SK-N-SH (cell line): ENCODE results near the gene CHCHD6. TPM values are rescaled to one million over a fixed set of nuclear protein-coding genes. Genes with fewer than 3 reads are reported as not detected.

ENCODE experiments used
- CTCF ChIA-PET: fragments of 300-600, 350-600 bp; formaldehyde crosslinking; extraction: SDS; loops from one replicate; lab custom pipeline; 2021; lab: Yijun Ruan, JAX
- POLR2A ChIA-PET: fragments of 350-600 bp; sonication (Branson Sonifier 250); formaldehyde crosslinking; extraction: SDS; loops from one replicate; lab custom pipeline; 2020; ENCODE audit warnings: antibody characterized with exemption, inconsistent platforms; lab: Yijun Ruan, JAX
- DNase-seq: peaks from one replicate; pipeline ENCODE4 v3.0.0; 2012
- H2AFZ ChIP-seq: fragments of 200-600 bp; sonication (generic); 2 replicates; pipeline ENCODE4 v1.8.1; 2016; ENCODE audit warnings: antibody characterized with exemption, mild to moderate bottlenecking, low read depth
- H3F3A ChIP-seq: fragments of 200-600 bp; sonication (generic); replicated peaks from 2 replicates; pipeline ENCODE3; 2016; ENCODE audit warnings: antibody characterized with exemption, mild to moderate bottlenecking; ENCODE audit not compliant: insufficient read depth
- H3K27ac ChIP-seq, 2 experiments: fragments of 200-500 bp in 1 of 2; fragments of 200-600 bp in 1 of 2; sonication (Bioruptor generic) in 1 of 2; sonication (generic), shearing (Covaris generic) in 1 of 2; 2 replicates each; pipeline versions ENCODE4 v1.5.1 to v1.6.1; 2014 to 2016; ENCODE audit warnings: low read depth in 2 of 2, inconsistent platforms in 1 of 2, low read length in 1 of 2, mild to moderate bottlenecking in 1 of 2, mixed read lengths in 1 of 2
- H3K27me3 ChIP-seq: fragments of 200-600 bp; sonication (generic), shearing (Covaris generic); 2 replicates; pipeline ENCODE4 v1.6.1; 2016; ENCODE audit warnings: mixed run types; ENCODE audit not compliant: insufficient read depth
- H3K36me3 ChIP-seq, 2 experiments: fragments of 200-500 bp in 1 of 2; fragments of 200-600 bp in 1 of 2; sonication (Bioruptor generic) in 1 of 2; sonication (generic) in 1 of 2; replicated peaks in 1 of 2; 2 replicates each; pipeline versions ENCODE3 to v1.5.1; 2014 to 2016; ENCODE audit warnings: low read length in 1 of 2, mild to moderate bottlenecking in 1 of 2; ENCODE audit not compliant: insufficient read depth in 2 of 2, control insufficient read depth in 1 of 2
- H3K4me1 ChIP-seq, 2 experiments: fragments of 200-500 bp in 1 of 2; fragments of 200-600 bp in 1 of 2; sonication (Bioruptor generic) in 1 of 2; sonication (generic), shearing (Covaris generic) in 1 of 2; 2 replicates each; pipeline versions ENCODE4 v1.5.1 to v1.6.1; 2014 to 2016; ENCODE audit warnings: low read depth in 1 of 2, low read length in 1 of 2, mixed run types in 1 of 2; ENCODE audit not compliant: insufficient read depth in 2 of 2, control insufficient read depth in 1 of 2
- H3K4me2 ChIP-seq: fragments of 200-600 bp; sonication (generic), shearing (Covaris generic); 2 replicates; pipeline ENCODE4 v1.6.1; 2017; ENCODE audit warnings: mixed run types
- H3K4me3 ChIP-seq, 2 experiments: fragments of 200-500 bp in 1 of 2; fragments of 200-600 bp in 1 of 2; sonication (Bioruptor generic) in 1 of 2; sonication (generic), shearing (Covaris generic) in 1 of 2; 2 replicates each; pipeline versions ENCODE4 v1.5.1 to v1.8.1; 2014 to 2016; ENCODE audit warnings: low read depth in 2 of 2, inconsistent platforms in 1 of 2, low read length in 1 of 2, mild to moderate bottlenecking in 1 of 2, mixed read lengths in 1 of 2, moderate library complexity in 1 of 2
- H3K79me2 ChIP-seq: fragments of 200-600 bp; sonication (generic); 2 replicates; pipeline ENCODE4 v1.8.1; 2017; ENCODE audit warnings: mild to moderate bottlenecking; ENCODE audit not compliant: insufficient read depth
- H3K9ac ChIP-seq: fragments of 200-600 bp; sonication (generic); 2 replicates; pipeline ENCODE4 v1.6.1; 2017; ENCODE audit warnings: mixed run types
- H3K9me2 ChIP-seq: fragments of 200-600 bp; sonication (generic); 2 replicates; pipeline ENCODE4 v1.6.1; 2017; ENCODE audit warnings: mixed run types
- H3K9me3 ChIP-seq: fragments of 200-600 bp; sonication (generic); 2 replicates; pipeline ENCODE4 v1.6.1; 2017; ENCODE audit warnings: mixed run types, mild to moderate bottlenecking, moderate library complexity
- H4K20me1 ChIP-seq: fragments of 200-600 bp; sonication (generic); 2 replicates; pipeline ENCODE4 v1.6.1; 2017; ENCODE audit warnings: mild to moderate bottlenecking, mixed run types; ENCODE audit not compliant: insufficient read depth
- CTCF ChIP-seq: fragments of 200-600 bp; sonication (generic); IDR thresholded peaks from 2 replicates; pipeline ENCODE4 v1.6.1; 2017; ENCODE audit warnings: antibody characterized with exemption, mild to moderate bottlenecking, moderate library complexity
- FOSL2 ChIP-seq: IDR thresholded peaks from 2 replicates; pipeline ENCODE4 v1.4.0; 2012; ENCODE audit warnings: low read depth, mild to moderate bottlenecking, moderate library complexity, borderline replicate concordance
- IRF3 ChIP-seq: fragments of 150-350 bp; IDR thresholded peaks from 2 replicates; pipeline ENCODE4 v1.6.1; 2016; ENCODE audit warnings: mild to moderate bottlenecking, low read depth, low read length
- MAX ChIP-seq: IDR thresholded peaks from 2 replicates; pipeline ENCODE4 v1.4.0; 2012; ENCODE audit warnings: low read depth
- MEF2A ChIP-seq: IDR thresholded peaks from 2 replicates; pipeline ENCODE4 v1.4.0; 2012; ENCODE audit warnings: low read depth, borderline replicate concordance
- NFIC ChIP-seq: IDR thresholded peaks from 2 replicates; pipeline ENCODE4 v1.4.0; 2012; ENCODE audit warnings: borderline replicate concordance
- POLR2AphosphoS5 ChIP-seq: IDR thresholded peaks from 2 replicates; pipeline ENCODE4 v1.6.1; 2012; ENCODE audit warnings: low read depth, low read length
- SMC3 ChIP-seq: IDR thresholded peaks from 2 replicates; pipeline ENCODE4 v1.6.1; 2012; ENCODE audit warnings: low read depth, low read length, improper control_type of control experiment
- TEAD4 ChIP-seq: IDR thresholded peaks from 2 replicates; pipeline ENCODE4 v1.4.0; 2012; ENCODE audit warnings: mild to moderate bottlenecking, borderline replicate concordance; ENCODE audit not compliant: insufficient read depth
- YY1 ChIP-seq: IDR thresholded peaks from 2 replicates; pipeline ENCODE4 v1.4.0; 2012; ENCODE audit warnings: low read depth, mild to moderate bottlenecking
- ZBTB33 ChIP-seq: IDR thresholded peaks from 2 replicates; pipeline ENCODE4 v1.4.0; 2012; ENCODE audit warnings: low read depth, borderline replicate concordance
- WGBS: methylation state at CpG from one replicate; pipeline ENCODE4 v1.1.6; 2017; ENCODE audit warnings: low lambda C conversion rate; 5-methylcytosine and 5-hydroxymethylcytosine counted together
- polyA plus RNA-seq, 3 experiments: library from polyadenylated mRNA; depleted of rRNA; stranded (reverse); fragments of >200 nt; gene quantifications; 2 replicates each; pipeline ENCODE4 v1.2.3, GENCODE V29; 2012

The CHCHD6 gene
- polyA plus RNA-seq, 1 of the 3 experiments (the other 2 are of a cell fraction) = 42.5 TPM

GRCh38 chr3:126817781-126818180 is 113.7 kb downstream of the CHCHD6 start (continued):
- TF ChIP-seq MAX (no peak), FOSL2 (no peak)

- H3K4me1 ChIP-seq = peaks cover 0 to 21% of the 10 kb centered on the region in 2 experiments; a peak in 1 of 4 replicates
- CTCF ChIA-PET = interaction anchor here (1.2 to 2.2 kb wide), 2 partner anchors 66 to 164 kb away, joined by 3 to 9 read pairs; partner anchors contain the start of gene PLXNA1
- H3K4me2 ChIP-seq = no peak overlapping the region
- no peaks in the 10 kb centered on the region for H3K9me3 ChIP-seq
- H3K4me3 ChIP-seq = no peak overlapping the region
- no peak for TF ChIP-seq MEF2A
- no peak for TF ChIP-seq IRF3
- no peak for TF ChIP-seq SMC3
- TF ChIP-seq ZBTB33 = no peak
- no peak for TF ChIP-seq NFIC
- TF ChIP-seq POLR2AphosphoS5 = no peak
- TF ChIP-seq CTCF = no peak
- no peak for TF ChIP-seq TEAD4
- TF ChIP-seq YY1 = no peak
- 98% methylated on average over 4 of the region's 8 CpGs for WGBS
- peaks cover 5% of the 10 kb centered on the region for H3K79me2 ChIP-seq
- H3K27ac ChIP-seq = no peak overlapping the region
- H3F3A ChIP-seq = no peaks in the 10 kb centered on the region
- H3K9ac ChIP-seq = no peak overlapping the region
- H4K20me1 ChIP-seq = 0 out of 2 replicates have a peak, but pooled peaks cover 2% of the 10 kb centered on the region
- H3K36me3 ChIP-seq = no peaks in the 10 kb centered on the region
- H2AFZ ChIP-seq = no peak overlapping the region
- DNase-seq = no peak
- POLR2A ChIA-PET = no interaction called here
- H3K9me2 ChIP-seq = no peaks in the 10 kb centered on the region
- H3K27me3 ChIP-seq = no peaks in the 10 kb centered on the region
Measured at GRCh38 chr3:126818400-126819095, 114.5 kb downstream of the CHCHD6 start.
